ENCODE results near the gene RASSF5. TPM values are rescaled to one million over a fixed set of nuclear protein-coding genes. Genes with fewer than 3 reads are reported as not detected.

Gene RASSF5
- total and polyA plus RNA-seq, 10 of the 15 experiments (the other 5 are each of a cell fraction or from before 2014, with no cell fraction given) = 14.0 to 89.6 (median 68.9) TPM

- TF ChIP-seq REST (IDR thresholded peaks at IDR 0.05; ENCODE audit: low read depth, low read length) (no peak), KAT2A (conservative IDR thresholded peaks at IDR 0.05; ENCODE audit: control insufficient read depth, low read depth, low read length) (no peak), KLF5 (IDR thresholded peaks at IDR 0.05; ENCODE audit: partially characterized antibody) (no peak), TARDBP (IDR thresholded peaks at IDR 0.05; ENCODE audit: borderline replicate concordance) (no peak), ZSCAN29 (IDR thresholded peaks at IDR 0.05) (no peak), E2F8 (IDR thresholded peaks at IDR 0.05; ENCODE audit: low read depth, partially characterized antibody) (no peak)
These were observed 42.8 kb upstream of the RASSF5 start (continued) for GRCh38 chr1:206464456-206464964.
